Activated CD8-positive, alpha-beta memory T cell treated with anti-CD3 and anti-CD28 coated beads for 36 hours (primary cell): Measurements from ENCODE around the gene FAM120B. TPM values are rescaled to one million over a fixed set of nuclear protein-coding genes. Genes with fewer than 3 reads are reported as not detected.

Experiments used
- CTCF ChIA-PET: fragments of 350-600 bp; sonication (Branson Sonifier 250); formaldehyde crosslinking; loops from one replicate; lab custom pipeline; 2021; ENCODE audit warnings: antibody characterized with exemption; lab: Charles Lee
- POLR2A ChIA-PET: fragments of 350-600 bp; sonication (Branson Sonifier 250); formaldehyde crosslinking; loops from one replicate; lab custom pipeline; 2021; ENCODE audit warnings: antibody characterized with exemption; lab: Charles Lee
- total RNA-seq, 2 experiments: library from RNA; stranded (reverse); gene quantifications; one replicate each; pipeline ENCODE4 v1.2.3, GENCODE V29; 2021

The FAM120B gene
- total RNA-seq, 2 experiments from 2014 or later: 17.2 TPM

GRCh38 chr6:170294298-170294730 is 12.2 kb upstream of the FAM120B start:
- ChIA-PET POLR2A (no interaction called here), CTCF (interaction anchor here (2.1 kb wide), 1 partner anchor 463 kb away, joined by 10 read pairs; no protein-coding TSS in a partner anchor)

- POLR2A ChIA-PET: no interaction called here
Observed at GRCh38 chr6:170294813-170295509, 11.6 kb upstream of the FAM120B start.

DNA sequence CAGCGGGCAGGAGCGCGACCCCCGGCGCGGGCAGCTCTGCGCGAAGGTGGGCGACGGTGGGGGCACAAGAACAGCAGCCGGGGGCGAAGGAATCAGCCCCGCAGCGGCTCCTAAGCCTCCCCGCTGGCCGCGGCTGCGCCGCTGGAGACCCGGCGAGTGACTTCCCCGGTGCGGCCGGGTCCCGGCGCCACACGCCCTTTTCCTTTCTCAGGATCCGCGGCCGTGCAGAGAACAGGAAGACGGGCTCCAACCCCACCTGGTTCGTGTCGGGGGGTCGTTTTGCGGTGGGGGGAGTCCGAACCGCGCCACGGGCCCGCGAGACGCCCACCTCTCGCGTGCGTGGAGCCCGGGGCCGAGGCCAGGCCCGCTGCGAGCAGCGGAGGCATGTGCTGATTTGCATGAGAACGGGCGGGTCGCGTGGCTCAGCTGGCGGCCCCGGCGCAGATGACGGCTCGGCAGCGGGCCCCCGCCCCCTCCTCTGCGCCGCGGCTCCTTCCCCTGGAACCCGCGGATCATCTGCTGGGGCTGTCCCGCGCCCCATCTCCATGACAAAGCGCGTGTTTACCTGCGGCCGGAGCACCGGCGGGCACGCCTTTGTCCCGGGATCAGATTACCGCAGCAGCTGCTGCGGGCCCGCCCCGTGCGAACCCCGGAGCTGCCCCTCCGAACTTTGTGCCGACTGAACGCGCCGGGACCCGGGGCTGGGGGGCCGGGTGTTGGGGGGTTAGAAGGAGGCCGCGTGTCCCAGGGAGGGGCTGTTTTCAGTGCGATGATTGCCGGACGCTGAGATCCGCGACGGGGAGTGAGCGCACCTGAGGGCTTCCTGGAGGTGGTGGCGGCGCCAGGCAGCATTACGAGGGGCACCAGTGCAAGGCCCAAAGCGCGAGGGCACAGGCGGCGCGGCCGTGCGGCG is 10.8 kb upstream of the FAM120B start:
- POLR2A ChIA-PET: no interaction called here
- CTCF ChIA-PET: interaction anchor here (0.6 kb wide), 1 partner anchor 12 kb away, joined by 3 read pairs; no protein-coding TSS in a partner anchor

More at GRCh38 chr6:170294813-170295509, 11.6 kb upstream of the FAM120B start:
- CTCF ChIA-PET: interaction anchor here (0.6 kb wide), 1 partner anchor 13 kb away, joined by 3 read pairs; no protein-coding TSS in a partner anchor

DNA sequence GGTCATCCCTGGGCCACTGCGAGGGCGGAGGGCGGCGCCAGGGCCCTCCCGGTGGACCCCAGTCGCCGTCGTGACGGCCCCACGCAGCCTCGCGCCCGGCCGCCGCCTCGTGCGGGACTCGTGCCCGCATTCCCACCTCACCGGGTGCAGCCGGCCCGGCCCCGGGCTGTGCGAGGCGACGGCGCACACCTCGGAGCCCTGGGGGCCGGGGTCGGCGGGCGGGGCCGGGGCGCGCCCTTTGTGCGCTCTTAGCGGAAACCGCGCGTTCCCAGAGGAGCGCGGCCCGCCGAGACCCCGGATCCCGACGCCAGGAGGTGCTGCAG is 10.2 kb upstream of the FAM120B start:
- ChIA-PET POLR2A (no interaction called here), CTCF (no interaction called here)

DNA sequence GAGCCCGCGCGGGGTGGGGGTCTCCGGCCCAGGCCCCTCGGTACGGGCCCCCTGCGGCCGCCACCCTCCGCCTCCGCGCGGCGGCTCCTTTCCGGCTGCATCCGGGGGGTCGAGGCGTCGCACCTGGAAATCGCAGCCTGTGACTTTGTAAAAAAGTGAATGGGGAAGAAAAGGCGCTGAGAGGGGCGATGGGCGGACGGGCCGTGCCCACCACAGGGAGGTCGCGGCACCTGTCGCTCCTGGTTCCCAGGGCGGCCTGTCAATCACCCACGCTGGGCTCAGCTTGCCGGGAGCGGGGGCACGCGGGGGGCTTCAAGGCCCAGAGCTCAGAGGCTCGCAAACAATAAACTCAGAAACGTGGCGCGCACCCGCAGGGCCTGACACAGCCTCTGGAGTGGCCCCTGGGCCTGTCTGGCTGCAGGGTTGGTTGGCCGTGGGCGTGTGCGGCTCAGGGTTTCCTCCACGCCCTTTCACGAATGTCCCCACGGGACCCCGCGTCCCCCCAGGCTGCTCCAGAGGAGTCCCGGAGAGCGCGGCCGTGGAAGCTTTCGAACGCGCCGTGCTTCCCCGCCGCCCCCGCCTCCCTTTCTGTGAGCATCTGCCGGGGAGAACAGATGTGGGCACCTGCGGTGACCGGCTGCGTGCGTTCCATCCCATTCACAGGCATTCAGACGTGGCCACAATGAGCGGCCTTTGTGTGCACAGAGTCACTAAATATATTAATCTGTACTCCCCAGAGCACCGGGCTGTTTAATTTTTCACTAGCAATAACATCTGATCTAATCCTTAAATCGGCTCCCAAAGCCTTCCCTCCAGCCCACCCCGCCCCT is 9.6 kb upstream of the FAM120B start:
- CTCF ChIA-PET: no interaction called here
- POLR2A ChIA-PET: no interaction called here

DNA sequence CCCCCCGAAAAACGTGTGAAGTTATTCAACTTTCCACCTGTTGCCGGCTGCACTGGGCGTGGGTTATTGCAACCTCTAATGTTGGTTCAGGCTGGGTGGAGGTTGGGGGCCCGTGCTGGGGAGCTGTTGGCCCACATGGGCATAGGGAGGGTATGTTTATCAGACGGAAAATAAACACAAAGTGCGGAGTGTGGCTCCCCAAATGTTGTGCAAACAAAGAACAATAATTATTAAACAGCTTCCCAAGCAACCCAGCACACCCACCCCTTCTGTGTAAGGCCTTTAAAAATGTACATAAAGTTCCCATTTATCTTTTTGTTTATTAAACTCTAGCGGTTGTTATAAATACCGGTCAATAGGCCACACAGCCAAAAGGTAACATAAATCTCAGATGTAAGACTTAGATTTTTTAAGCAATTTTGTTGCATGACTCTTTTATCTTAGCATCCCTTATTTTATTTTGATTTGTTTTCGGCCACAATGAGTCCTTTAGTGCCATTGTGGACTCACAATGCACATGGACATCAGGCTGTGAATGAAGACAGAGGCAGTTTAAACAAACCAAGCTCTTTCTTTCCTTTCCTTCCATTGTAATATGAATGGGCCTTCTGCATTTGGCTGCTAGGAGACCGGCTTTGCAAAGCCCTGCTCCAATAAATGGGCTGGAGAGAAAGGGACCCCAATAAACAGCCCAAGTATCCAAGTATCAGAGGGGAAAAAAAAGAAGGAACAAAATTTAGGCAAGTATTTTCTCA is 8.8 kb upstream of the FAM120B start:
- POLR2A ChIA-PET: no interaction called here
- CTCF ChIA-PET: no interaction called here

- CTCF ChIA-PET: no interaction called here
Observed at GRCh38 chr6:170298688-170299087, 7.9 kb upstream of the FAM120B start.

GRCh38 chr6:170301184-170301583 is 5.4 kb upstream of the FAM120B start:
- POLR2A ChIA-PET: no interaction called here
- CTCF ChIA-PET: no interaction called here

More at GRCh38 chr6:170298688-170299087, 7.9 kb upstream of the FAM120B start:
- POLR2A ChIA-PET: no interaction called here

DNA sequence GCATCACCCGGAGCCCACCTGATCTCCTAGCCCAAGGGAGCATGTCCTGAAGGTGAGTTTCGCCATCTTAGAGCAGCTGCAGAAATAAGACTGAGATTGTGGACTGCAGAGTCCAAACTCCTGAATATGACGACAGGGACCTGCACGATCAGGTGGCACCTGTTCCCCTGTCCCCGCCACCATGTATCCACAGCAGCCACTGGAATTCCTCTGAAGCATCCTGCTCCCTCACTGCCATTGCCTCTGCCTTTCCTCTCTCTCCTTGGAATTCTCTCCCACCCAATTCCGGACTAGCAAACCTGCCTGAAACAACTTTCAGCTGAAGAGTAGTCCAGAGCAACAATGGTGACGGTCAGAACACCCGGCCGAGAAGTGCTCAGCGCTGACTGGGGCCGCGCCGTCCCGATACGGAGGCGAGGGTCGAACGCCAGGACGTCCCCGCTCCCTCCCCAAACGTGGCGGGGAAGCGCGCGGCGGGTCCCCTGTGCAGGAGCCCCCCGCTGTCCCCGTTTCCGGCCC is 694 bp upstream of the FAM120B start:
- POLR2A ChIA-PET: no interaction called here
- CTCF ChIA-PET: interaction anchor here (0.8 to 1.2 kb wide), 2 partner anchors 15 to 16 kb away, joined by 3 read pairs; partner anchors contain the start of gene DLL1

- CTCF ChIA-PET: interaction anchor here (0.7 to 1.2 kb wide), 2 partner anchors 12 to 16 kb away, joined by 3 read pairs; partner anchors contain the start of gene DLL1
- POLR2A ChIA-PET: interaction anchor here (0.6 kb wide), 1 partner anchor 9 kb away, joined by 11 read pairs; no protein-coding TSS in a partner anchor
Observed at GRCh38 chr6:170307080-170307545, 555 bp downstream of the FAM120B start.

DNA sequence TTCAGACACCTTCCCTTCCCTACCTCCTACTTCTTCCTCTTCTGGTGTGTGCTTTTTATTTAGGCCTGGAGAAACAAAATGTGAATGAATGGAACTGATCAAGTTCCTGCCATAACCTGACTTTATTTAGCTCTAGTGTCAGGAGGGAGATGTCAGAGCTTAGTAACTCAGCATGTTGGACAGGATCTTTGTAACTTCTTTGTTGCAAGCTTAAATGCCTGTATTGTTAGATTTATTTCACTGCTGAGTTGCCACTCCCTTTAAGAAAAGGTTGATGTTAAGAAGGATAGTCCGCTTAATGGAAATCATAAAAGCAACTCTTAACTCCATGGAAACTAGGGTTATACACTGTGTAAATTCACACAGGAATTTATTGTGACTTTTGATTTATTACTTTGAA is 2.2 kb downstream of the FAM120B start:
- ChIA-PET CTCF (no interaction called here), POLR2A (interaction anchor here (0.6 kb wide), 1 partner anchor 241 kb away, joined by 3 read pairs; no protein-coding TSS in a partner anchor)

DNA sequence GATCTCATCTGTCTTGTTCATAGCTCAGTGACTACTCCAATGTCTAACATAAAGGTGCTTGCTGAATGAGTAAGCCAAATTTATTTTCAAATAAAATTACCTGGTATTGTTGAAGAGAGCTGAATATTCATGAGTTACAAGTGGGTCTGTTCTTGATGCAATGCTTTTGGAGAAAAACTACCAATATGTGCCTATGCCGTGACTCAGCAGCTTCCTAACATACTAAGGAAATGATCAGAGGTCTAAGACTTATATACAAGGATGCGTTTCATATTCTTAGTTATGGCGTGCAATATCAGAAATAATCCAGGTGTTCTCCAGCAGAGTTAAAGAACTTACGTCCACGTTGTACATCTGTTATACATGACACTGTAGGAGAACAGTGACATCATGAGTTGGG is 5.1 kb downstream of the FAM120B start:
- POLR2A ChIA-PET: no interaction called here
- CTCF ChIA-PET: no interaction called here

GRCh38 chr6:170312876-170313275 is 6.3 kb downstream of the FAM120B start:
- POLR2A ChIA-PET: no interaction called here
- CTCF ChIA-PET: no interaction called here

- ChIA-PET POLR2A (no interaction called here), CTCF (no interaction called here)
Observed at GRCh38 chr6:170313716-170314295, 7.2 kb downstream of the FAM120B start.

GRCh38 chr6:170314983-170315382 is 8.4 kb downstream of the FAM120B start:
- ChIA-PET CTCF (no interaction called here), POLR2A (interaction anchor here (0.6 kb wide), 1 partner anchor 228 kb away, joined by 3 read pairs; no protein-coding TSS in a partner anchor)

DNA sequence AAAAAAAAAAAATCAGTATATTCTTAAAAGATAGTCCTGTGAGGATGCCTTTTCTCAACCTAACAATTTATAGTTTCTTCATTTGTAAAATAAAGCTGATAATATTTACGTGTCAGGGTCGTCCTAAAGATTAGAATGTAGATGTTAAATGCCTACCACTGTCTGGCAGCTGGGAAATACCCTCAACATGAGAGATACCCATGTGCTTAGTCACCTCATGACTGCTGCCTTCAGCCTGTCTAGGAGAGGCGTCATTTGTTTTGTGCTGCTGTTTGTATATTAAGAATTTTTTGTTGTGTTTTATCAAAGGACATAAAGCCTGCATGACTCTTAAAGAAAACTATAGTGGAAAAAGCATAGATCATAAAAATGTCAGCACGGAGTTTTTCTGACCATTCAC is 9.5 kb downstream of the FAM120B start:
- POLR2A ChIA-PET: interaction anchor here (0.7 kb wide), 1 partner anchor 9 kb away, joined by 11 read pairs; the partner anchor contains the start of gene FAM120B
- CTCF ChIA-PET: no interaction called here

DNA sequence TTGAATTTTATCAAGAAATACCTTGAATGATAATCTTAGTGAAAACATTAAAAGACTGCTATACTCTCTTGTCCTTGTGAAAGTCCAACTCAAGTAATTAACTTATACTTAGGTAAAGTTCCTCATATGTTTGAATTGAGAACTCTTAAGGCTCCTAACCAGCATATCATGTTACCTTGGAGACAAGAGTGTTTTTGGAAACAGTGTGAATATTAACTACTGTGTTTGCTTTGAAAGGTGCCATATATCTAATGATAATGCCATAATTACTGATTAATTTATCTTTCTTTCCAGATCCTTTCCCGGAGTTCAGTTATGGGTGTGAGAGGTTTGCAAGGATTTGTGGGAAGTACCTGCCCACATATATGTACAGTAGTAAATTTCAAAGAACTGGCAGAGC is 10.5 kb downstream of the FAM120B start:
- CTCF ChIA-PET: no interaction called here
- POLR2A ChIA-PET: no interaction called here

DNA sequence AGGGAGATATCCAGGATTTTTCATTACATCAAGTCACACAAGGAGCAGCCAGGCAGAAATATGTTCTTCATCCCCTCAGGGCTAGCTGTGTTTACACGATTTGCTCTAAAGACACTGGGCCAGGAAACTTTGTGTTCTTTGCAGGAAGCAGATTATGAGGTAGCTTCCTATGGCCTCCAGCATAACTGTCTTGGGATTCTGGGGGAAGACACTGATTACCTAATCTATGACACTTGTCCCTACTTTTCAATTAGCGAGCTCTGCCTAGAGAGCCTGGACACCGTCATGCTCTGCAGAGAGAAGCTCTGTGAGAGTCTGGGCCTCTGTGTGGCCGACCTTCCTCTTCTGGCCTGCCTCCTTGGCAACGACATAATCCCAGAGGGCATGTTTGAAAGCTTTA is 11.2 kb downstream of the FAM120B start:
- ChIA-PET CTCF (no interaction called here), POLR2A (no interaction called here)
